ENCODE data around the gene PAK5.

Gene PAK5

DNA sequence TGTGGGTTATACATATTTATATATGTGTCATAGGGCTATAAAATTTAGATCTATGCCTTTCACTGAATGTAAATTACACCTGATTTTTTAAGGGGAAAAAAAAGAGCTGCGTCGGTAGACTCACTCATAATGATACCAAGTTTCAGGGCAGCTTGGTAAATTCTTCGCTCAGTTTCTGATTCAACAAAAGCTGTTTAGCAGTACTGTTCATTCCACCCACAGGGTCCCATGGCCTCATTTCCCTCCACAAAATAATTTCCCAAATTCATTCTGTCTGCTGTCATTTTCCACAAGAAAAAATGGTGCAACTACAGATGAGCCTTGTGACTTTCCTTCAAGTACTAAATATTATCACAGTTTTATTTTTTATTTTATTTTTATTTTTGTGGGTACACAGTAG lies 63.7 kb downstream of the PAK5 start:
- TF ChIP-seq POLR2AphosphoS5 (IDR thresholded peaks at IDR 0.05; ENCODE audit: low read depth, low read length) (no peak), POLR2A (IDR thresholded peaks at IDR 0.05; ENCODE audit: low read depth, low read length) (no peak), TAF1 (IDR thresholded peaks at IDR 0.05; ENCODE audit: borderline replicate concordance, low read depth, low read length) (no peak)
- no peak for FAIRE-seq
- no peak for DNase-seq (ENCODE audit: insufficient read length)

DNA sequence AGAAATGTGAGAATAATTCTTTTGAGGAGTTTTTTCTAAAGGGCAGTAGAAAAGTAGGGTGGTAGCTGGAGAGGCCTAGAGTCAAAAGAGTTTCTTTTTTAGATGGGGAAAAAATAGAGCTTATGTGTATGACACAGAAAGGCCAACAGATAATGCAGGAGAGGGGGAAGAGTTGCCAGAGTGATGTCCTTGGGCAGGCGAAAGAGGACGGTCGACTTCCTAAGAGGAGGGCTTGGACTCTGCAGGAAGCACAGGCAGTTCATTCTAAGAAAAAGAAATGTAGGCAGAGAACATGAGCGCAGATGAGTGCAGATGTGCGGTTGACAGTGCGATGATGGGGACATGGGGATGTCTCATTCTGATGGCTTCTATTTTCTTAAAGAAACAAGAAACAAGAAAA lies 68.9 kb downstream of the PAK5 start:
- no peak for FAIRE-seq
- no peak for DNase-seq (ENCODE audit: insufficient read length)
- TF ChIP-seq POLR2AphosphoS5 (IDR thresholded peaks at IDR 0.05; ENCODE audit: low read depth, low read length) (no peak), TAF1 (IDR thresholded peaks at IDR 0.05; ENCODE audit: borderline replicate concordance, low read depth, low read length) (no peak), POLR2A (IDR thresholded peaks at IDR 0.05; ENCODE audit: low read depth, low read length) (no peak)

DNA sequence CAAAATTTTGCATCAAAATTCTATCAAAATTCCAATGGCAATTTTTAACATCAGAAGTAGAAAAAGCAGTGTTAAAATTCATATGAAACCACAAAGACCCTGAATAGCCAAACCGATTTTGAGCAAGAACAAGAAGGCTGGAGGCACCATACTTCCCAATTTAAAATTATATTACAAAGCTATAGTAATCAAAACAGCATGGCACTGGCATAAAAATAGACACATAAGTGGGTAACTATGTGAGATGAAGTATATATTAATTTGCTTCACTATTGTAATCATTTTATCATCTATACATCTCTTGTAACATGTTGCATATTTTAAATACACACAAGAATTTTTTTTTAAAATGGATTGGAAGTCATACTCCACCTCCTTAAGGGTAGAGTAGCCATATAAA lies 77.4 kb downstream of the PAK5 start:
- FAIRE-seq, result no peak
- TF ChIP-seq POLR2A (IDR thresholded peaks at IDR 0.05; ENCODE audit: low read depth, low read length), result no peak
- TF ChIP-seq POLR2AphosphoS5 (IDR thresholded peaks at IDR 0.05; ENCODE audit: low read depth, low read length), result no peak
- TF ChIP-seq TAF1 (IDR thresholded peaks at IDR 0.05; ENCODE audit: borderline replicate concordance, low read depth, low read length), result no peak

DNA sequence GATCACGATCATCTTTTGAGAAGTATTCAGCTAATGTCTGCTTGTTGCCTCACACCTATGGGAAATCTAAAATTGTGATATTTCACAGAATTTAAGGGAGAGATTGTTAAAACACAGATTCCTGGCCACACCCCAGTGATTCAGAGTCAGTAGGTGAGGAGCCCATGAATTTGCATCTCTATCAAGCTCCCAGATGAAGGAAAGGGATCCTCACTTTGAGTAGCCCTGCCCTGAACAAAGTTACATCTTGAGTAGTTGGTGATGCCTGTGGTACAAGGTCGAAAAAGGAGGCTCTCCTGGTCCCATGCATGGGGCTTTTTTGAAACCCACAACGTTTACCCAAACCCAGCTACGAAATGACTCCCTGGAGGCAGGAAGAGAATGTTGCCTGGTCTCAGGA lies 79.5 kb downstream of the PAK5 start:
- no peak for FAIRE-seq
- TF ChIP-seq POLR2A (IDR thresholded peaks at IDR 0.05; ENCODE audit: low read depth, low read length), result no peak
- TF ChIP-seq POLR2AphosphoS5 (IDR thresholded peaks at IDR 0.05; ENCODE audit: low read depth, low read length), result no peak
- TF ChIP-seq TAF1 (IDR thresholded peaks at IDR 0.05; ENCODE audit: borderline replicate concordance, low read depth, low read length), result no peak
- no peak for DNase-seq (ENCODE audit: insufficient read length)

More for the DNA sequence above, 77.4 kb downstream of the PAK5 start:
- DNase-seq (ENCODE audit: insufficient read length), result no peak

DNA sequence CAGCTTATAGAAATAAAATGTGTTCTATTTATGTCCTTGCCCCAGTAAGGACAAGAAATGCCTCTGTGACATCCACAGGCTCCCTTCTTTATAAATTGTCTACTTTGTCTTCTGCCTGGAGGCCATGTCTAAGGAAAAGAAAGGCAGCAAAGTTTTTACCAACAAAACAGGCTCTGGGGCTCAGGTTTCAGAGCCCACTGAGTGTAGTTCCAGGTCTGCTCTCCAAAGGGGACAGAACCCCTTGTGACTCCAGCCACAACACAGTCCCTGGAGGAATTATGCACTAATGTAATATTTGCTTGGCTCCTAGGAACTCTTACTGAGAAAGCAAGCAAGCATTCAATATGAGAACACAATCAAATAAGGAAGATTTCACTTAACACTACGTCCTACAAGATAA lies 80.1 kb downstream of the PAK5 start:
- no peak for DNase-seq (ENCODE audit: insufficient read length)
- TF ChIP-seq POLR2AphosphoS5 (IDR thresholded peaks at IDR 0.05; ENCODE audit: low read depth, low read length) (no peak), POLR2A (IDR thresholded peaks at IDR 0.05; ENCODE audit: low read depth, low read length) (no peak), TAF1 (IDR thresholded peaks at IDR 0.05; ENCODE audit: borderline replicate concordance, low read depth, low read length) (no peak)
- FAIRE-seq, result no peak

DNA sequence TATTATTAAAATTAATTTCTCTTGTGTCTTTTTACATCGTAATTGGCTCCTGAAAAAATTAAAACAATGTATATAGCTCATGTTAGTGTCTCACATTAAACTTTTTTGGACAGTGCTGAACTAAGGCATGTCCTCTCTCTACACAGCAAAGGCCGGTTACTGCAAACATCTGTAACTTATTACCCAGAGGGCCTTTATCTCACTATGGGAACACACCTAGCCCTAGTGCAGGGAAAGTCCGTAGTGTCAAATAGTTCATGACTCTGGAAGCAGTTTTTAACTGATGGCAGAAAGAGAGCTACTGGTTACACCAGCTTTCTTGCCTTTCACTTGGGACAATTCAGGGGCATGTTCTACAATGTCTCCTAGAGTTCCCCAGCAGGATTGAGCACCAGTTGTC lies 82.2 kb downstream of the PAK5 start:
- DNase-seq (ENCODE audit: insufficient read length) (no peak), FAIRE-seq (no peak)
- TF ChIP-seq POLR2A (IDR thresholded peaks at IDR 0.05; ENCODE audit: low read depth, low read length), result no peak
- TF ChIP-seq POLR2AphosphoS5 (IDR thresholded peaks at IDR 0.05; ENCODE audit: low read depth, low read length), result no peak
- TF ChIP-seq TAF1 (IDR thresholded peaks at IDR 0.05; ENCODE audit: borderline replicate concordance, low read depth, low read length), result no peak

DNA sequence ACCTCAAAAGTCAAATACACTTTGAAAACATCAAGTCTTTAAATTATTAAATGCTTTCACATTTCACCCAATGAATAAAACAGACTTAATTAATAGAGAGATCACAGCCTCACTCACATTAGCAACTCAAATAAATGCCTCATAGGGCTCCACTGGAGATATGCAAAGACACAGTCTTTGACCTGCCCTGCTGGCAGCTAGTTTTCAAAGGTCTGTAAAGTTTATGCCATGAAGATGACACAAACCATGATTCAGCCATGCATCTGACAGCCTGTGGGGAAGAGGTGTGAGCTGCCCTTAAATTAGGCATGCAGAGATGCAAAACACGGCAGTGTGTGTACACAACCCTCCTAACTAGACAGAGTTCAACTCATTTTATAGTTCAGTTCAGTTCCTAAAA lies 83.6 kb downstream of the PAK5 start:
- no peak for FAIRE-seq
- TF ChIP-seq TAF1 (IDR thresholded peaks at IDR 0.05; ENCODE audit: borderline replicate concordance, low read depth, low read length) (no peak), POLR2AphosphoS5 (IDR thresholded peaks at IDR 0.05; ENCODE audit: low read depth, low read length) (no peak), POLR2A (IDR thresholded peaks at IDR 0.05; ENCODE audit: low read depth, low read length) (no peak)
- no peak for DNase-seq (ENCODE audit: insufficient read length)

DNA sequence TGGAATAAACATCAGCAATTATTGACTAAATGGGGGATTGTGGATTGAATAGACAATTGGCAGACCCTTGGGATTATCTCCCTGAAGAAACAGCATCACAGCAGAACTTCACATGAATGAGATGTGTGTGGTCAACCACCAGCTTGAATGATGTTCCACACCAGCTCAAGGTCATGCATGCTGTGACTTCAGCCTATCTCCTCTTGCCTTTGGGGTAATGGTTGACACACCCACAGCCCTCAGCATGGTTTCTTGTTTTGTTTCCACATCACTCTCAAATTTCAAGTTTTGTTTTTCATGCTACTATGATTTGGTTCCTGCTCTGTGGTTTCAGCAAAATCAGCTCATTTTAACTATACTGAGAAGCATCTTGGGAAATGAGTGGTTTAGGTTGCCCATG lies 94.3 kb downstream of the PAK5 start:
- FAIRE-seq (no peak), DNase-seq (ENCODE audit: insufficient read length) (no peak)
- no peak for TF ChIP-seq POLR2AphosphoS5 (IDR thresholded peaks at IDR 0.05; ENCODE audit: low read depth, low read length)
- no peak for TF ChIP-seq POLR2A (IDR thresholded peaks at IDR 0.05; ENCODE audit: low read depth, low read length)
- TF ChIP-seq TAF1 (IDR thresholded peaks at IDR 0.05; ENCODE audit: borderline replicate concordance, low read depth, low read length), result no peak

DNA sequence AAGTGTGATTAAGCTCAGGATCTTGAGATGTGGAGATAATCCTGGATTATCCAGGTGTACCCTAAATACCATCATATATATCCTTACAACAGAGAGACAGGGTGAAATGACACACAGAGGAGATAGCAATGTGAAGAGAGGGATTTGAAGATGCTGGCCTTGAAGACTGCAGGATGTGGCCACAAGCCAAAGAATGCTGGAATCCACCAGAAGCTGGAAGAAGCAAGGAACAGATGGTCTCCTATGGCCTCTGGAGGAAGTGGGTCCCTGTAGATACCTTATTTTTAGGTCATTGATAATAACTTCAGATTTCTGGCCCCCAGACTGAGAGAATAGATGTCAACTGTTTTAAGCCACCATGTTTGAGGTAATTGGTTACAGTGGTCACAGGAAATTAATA lies 95.0 kb downstream of the PAK5 start:
- DNase-seq (ENCODE audit: insufficient read length) (no peak), FAIRE-seq (no peak)
- no peak for TF ChIP-seq POLR2A (IDR thresholded peaks at IDR 0.05; ENCODE audit: low read depth, low read length)
- no peak for TF ChIP-seq TAF1 (IDR thresholded peaks at IDR 0.05; ENCODE audit: borderline replicate concordance, low read depth, low read length)
- no peak for TF ChIP-seq POLR2AphosphoS5 (IDR thresholded peaks at IDR 0.05; ENCODE audit: low read depth, low read length)

DNA sequence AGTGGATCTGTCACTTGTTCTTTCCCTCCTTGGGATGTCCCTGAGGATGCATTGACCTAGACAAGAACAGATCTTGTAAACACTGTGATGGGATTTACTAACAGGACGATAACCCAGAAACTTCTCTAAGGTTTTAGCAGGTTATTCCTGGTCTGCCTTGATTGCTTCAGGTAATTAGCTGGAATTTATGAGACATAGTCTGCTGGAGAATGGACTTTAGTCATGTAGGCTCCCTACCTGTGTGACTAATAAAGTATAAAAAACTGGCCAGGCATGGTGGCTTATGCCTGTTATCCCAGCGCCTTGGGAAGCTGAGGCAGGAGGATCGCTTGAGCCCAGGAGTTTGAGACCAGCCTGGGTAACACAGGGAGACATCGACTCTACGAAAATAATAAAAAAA lies 96.1 kb downstream of the PAK5 start:
- TF ChIP-seq POLR2AphosphoS5 (IDR thresholded peaks at IDR 0.05; ENCODE audit: low read depth, low read length), result no peak
- no peak for TF ChIP-seq TAF1 (IDR thresholded peaks at IDR 0.05; ENCODE audit: borderline replicate concordance, low read depth, low read length)
- no peak for TF ChIP-seq POLR2A (IDR thresholded peaks at IDR 0.05; ENCODE audit: low read depth, low read length)
- no peak for FAIRE-seq
- no peak for DNase-seq (ENCODE audit: insufficient read length)

DNA sequence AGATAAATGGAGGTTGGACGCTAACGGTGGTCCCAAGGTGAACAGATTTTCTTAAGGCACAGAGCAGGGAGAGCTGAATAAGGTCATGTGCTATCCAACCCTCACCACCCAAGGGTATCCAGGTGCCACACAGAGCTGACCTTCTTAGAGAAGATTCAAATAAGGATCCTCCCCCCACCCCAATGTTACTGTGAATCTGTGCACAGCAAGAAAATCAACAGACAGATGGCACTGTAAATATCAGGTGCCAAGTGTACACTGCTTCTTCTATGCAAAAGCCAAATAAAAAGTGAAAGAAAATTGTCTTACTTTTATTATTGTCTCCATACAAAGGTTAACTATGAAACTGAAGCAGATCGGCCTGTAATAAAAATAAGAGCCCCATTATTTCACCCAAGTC lies 96.9 kb downstream of the PAK5 start:
- TF ChIP-seq POLR2A (IDR thresholded peaks at IDR 0.05; ENCODE audit: low read depth, low read length) (no peak), POLR2AphosphoS5 (IDR thresholded peaks at IDR 0.05; ENCODE audit: low read depth, low read length) (no peak), TAF1 (IDR thresholded peaks at IDR 0.05; ENCODE audit: borderline replicate concordance, low read depth, low read length) (no peak)
- FAIRE-seq, result no peak
- no peak for DNase-seq (ENCODE audit: insufficient read length)

DNA sequence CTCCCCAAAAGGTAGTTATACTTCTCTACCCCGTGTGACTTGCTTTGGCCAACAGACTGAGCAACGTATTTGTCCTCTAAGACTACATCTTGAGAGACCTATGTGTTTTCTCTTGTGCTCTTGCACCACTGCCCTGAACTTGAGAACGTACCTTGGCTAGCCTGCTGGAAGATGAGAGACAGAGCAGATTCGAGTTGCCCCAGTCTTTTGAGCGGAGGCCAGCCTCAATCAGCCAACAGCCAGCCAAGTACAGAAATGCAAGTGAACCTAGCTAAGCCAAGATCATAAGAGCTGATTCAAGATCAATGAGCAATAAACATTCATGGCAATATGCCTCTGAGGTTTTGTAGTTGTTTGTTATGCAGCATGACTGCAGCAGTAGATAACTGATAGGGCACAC lies 98.4 kb downstream of the PAK5 start:
- TF ChIP-seq POLR2A (IDR thresholded peaks at IDR 0.05; ENCODE audit: low read depth, low read length), result no peak
- TF ChIP-seq TAF1 (IDR thresholded peaks at IDR 0.05; ENCODE audit: borderline replicate concordance, low read depth, low read length), result no peak
- no peak for TF ChIP-seq POLR2AphosphoS5 (IDR thresholded peaks at IDR 0.05; ENCODE audit: low read depth, low read length)
- FAIRE-seq, result no peak

DNA sequence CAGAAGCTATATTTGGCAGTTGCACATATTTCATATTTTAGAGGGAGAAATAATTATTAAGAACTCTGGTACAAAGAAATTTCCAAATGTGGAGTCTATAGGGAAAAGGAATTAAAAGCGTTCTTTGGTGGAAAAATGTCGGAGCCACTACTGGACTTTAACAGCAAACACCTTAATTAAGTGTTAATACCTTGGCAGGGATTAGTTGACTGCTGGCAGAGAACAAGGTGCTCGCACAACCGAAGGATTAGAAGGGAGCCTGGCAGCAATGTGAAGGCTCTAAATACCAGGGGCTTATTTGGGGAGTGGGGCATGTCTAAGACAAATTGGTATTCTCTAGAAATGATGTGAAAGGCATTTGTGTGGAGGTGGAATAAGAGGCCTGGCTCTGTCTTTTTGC lies 98.9 kb downstream of the PAK5 start:
- FAIRE-seq (no peak), DNase-seq (ENCODE audit: insufficient read length) (no peak)
- no peak for TF ChIP-seq TAF1 (IDR thresholded peaks at IDR 0.05; ENCODE audit: borderline replicate concordance, low read depth, low read length)
- TF ChIP-seq POLR2A (IDR thresholded peaks at IDR 0.05; ENCODE audit: low read depth, low read length), result no peak
- TF ChIP-seq POLR2AphosphoS5 (IDR thresholded peaks at IDR 0.05; ENCODE audit: low read depth, low read length), result no peak

More for the DNA sequence above, 98.4 kb downstream of the PAK5 start:
- DNase-seq (ENCODE audit: insufficient read length), result no peak
